ENCODE results near the gene COA6. TPM values are rescaled to one million over a fixed set of nuclear protein-coding genes. Genes with fewer than 3 reads are reported as not detected.
A peak's percentile ranks its signal among the peaks of the same experiment; 100 is the strongest.

The COA6 gene
- total and polyA plus RNA-seq, 10 of the 15 experiments (the other 5 are each of a cell fraction or from before 2014, with no cell fraction given): 49.9 to 178 (median 71.5) TPM

GRCh38 chr1:234401658-234402057 is 28.4 kb downstream of the COA6 start (continued):
- TF ChIP-seq CEBPZ (IDR thresholded peaks at IDR 0.05; ENCODE audit: low read depth, low read length): no peak
- TF ChIP-seq CREB1 (IDR thresholded peaks at IDR 0.05; ENCODE audit: low read depth): no peak
- no peak for TF ChIP-seq ZNF24 (IDR thresholded peaks at IDR 0.05)
- TF ChIP-seq ZZZ3 (IDR thresholded peaks at IDR 0.05; ENCODE audit: control insufficient read depth, insufficient read length, low read depth): no peak
- TF ChIP-seq ZBED1 (IDR thresholded peaks at IDR 0.05; ENCODE audit: borderline replicate concordance): no peak
- TF ChIP-seq ZNF384 (IDR thresholded peaks at IDR 0.05; ENCODE audit: borderline replicate concordance, low read depth, low read length): no peak
- no peak for TF ChIP-seq ZNF217 (IDR thresholded peaks at IDR 0.05)

- Histone ChIP-seq H3K4me1 (ENCODE audit: control insufficient read depth, insufficient read depth, low read length) (peaks cover 18% of the 10 kb centered on the region), H3K9ac (ENCODE audit: control insufficient read depth, insufficient read depth, low read length) (no peak overlapping the region), H3K9me3 (replicated peaks; ENCODE audit: control insufficient read depth, insufficient read depth, low read length) (no peaks in the 10 kb centered on the region), H3K79me2 (ENCODE audit: control insufficient read depth, insufficient read depth, low read length) (no peaks in the 10 kb centered on the region; the same call in 1 of the 2 replicates), H3K27ac (ENCODE audit: control insufficient read depth, insufficient read depth) (no peak overlapping the region), H3K4me2 (ENCODE audit: control insufficient read depth, insufficient read depth) (no peak overlapping the region), H3K4me3 (no peak overlapping the region), H2AFZ (ENCODE audit: control insufficient read depth, low read depth, low read length) (no peak overlapping the region), H4K20me1 (ENCODE audit: control insufficient read depth, insufficient read depth) (no peaks in the 10 kb centered on the region), H3K36me3 (ENCODE audit: control insufficient read depth in 2 of 2, insufficient read depth in 2 of 2, low read length in 1 of 2) (peaks cover 2 to 3% of the 10 kb centered on the region in 2 experiments; a peak in 2 of 4 replicates), H3K27me3 (replicated peaks in 1 of 2; ENCODE audit: control insufficient read depth in 2 of 2, insufficient read depth in 2 of 2, low read length in 1 of 2) (no peaks in the 10 kb centered on the region)
- TF ChIP-seq ATF7 (IDR thresholded peaks at IDR 0.05; ENCODE audit: low read depth): peak; percentile 29; the same call in 1 of the 2 replicates
- no peak for TF ChIP-seq DPF2 (IDR thresholded peaks at IDR 0.05)
- ChIA-PET CTCF (no interaction called here), RAD21 (ENCODE audit: unreplicated experiment) (no interaction called here), SMC1A (ENCODE audit: uncharacterized antibody, unreplicated experiment) (no interaction called here), POLR2A (no interaction called here)
- WGBS (ENCODE audit: insufficient coverage, insufficient replicate concordance, low lambda C conversion rate, missing lambda C conversion rate): 47% methylated on average over 3 of the region's 3 CpGs
- BruUV-seq (replicated peaks): no TSS peak
- DNase-seq (ENCODE audit: low read depth, low spot score): no peak
- ATAC-seq: no peak
- in situ Hi-C loops (cut with MboI) (no loop called here), intact Hi-C loops (cut with micrococcal nuclease; ENCODE audit: unreplicated experiment) (no loop called here)
- FAIRE-seq: no peak
These were observed 29.7 kb downstream of the COA6 start for GRCh38 chr1:234402939-234403338.

All from GM12878 (cell line).